OCI-LY3 (cell line): Measurements from ENCODE around the gene MAGEA9.

ENCODE experiments used
- EZH2phosphoT487 ChIP-seq: fragments of 200-600 bp; shearing (Covaris generic); IDR thresholded peaks from 2 replicates; pipeline ENCODE4 v1.6.1; 2018; ENCODE audit warnings: antibody characterized with exemption, mixed run types, low read depth
- TF ChIP-seq, protein P1 (sequence below): fragments of 200-600, 300-600 bp; sonication (generic); IDR thresholded peaks from 2 replicates; pipeline ENCODE4 v1.5.1; 2014; ENCODE audit warnings: antibody characterized with exemption, low read length, low read depth

DNA sequence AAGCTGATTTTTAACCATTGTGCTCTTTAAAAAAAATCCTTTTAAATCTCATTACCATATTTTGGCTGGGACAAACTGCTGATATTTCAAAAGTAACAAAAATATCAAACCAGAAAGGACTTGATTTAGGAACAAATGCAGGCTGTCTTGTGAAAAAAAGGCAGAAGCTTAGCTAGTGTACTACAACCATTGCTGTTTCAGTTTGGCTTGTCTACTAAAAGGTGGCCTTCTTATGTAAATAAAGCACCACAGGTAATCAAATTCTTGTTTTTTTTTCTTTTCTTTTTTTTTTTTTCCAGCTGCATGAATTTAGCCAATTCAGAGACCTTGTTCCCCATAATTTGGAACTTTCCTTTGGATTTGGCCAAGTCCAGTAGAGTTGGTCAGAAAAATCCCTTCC lies 55.4 kb downstream of the MAGEA9 start:
- TF ChIP-seq, protein P1, sequence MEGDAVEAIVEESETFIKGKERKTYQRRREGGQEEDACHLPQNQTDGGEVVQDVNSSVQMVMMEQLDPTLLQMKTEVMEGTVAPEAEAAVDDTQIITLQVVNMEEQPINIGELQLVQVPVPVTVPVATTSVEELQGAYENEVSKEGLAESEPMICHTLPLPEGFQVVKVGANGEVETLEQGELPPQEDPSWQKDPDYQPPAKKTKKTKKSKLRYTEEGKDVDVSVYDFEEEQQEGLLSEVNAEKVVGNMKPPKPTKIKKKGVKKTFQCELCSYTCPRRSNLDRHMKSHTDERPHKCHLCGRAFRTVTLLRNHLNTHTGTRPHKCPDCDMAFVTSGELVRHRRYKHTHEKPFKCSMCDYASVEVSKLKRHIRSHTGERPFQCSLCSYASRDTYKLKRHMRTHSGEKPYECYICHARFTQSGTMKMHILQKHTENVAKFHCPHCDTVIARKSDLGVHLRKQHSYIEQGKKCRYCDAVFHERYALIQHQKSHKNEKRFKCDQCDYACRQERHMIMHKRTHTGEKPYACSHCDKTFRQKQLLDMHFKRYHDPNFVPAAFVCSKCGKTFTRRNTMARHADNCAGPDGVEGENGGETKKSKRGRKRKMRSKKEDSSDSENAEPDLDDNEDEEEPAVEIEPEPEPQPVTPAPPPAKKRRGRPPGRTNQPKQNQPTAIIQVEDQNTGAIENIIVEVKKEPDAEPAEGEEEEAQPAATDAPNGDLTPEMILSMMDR, result no peak
- no peak for TF ChIP-seq EZH2phosphoT487
